ENCODE results near the gene DHX29.
"Not testable (repeated sequence)": the region's sequence is repeated elsewhere in the genome, so short reads cannot be mapped to it uniquely, and the experiment has no call there.

Gene DHX29

GRCh38 chr5:55307383-55308253 lies at the start of gene DHX29, which contains the start of gene MTREX:
TSS of gene DHX29 (minus strand) at chr5:55307694. CDS start at chr5:55307573, 121 bp downstream.
TSS of gene MTREX (plus strand) at chr5:55307989. CDS start at chr5:55308014, 25 bp downstream.
- peak; percentile 89 to 92 for DNase-seq

GRCh38 chr5:55356896-55357295 lies 49.4 kb upstream of the DHX29 start:
- DNase-seq: no peak

GRCh38 chr5:55350754-55351153 lies 43.3 kb upstream of the DHX29 start:
- no peak for DNase-seq

- DNase-seq: no peak
Observed at GRCh38 chr5:55347786-55348185, 40.3 kb upstream of the DHX29 start.

- no peak for DNase-seq
Observed at GRCh38 chr5:55345327-55345726, 37.8 kb upstream of the DHX29 start.

- DNase-seq: peak; percentile 4 to 18
Observed at GRCh38 chr5:55344392-55344992, 37.0 kb upstream of the DHX29 start.

GRCh38 chr5:55343609-55344008 lies 36.1 kb upstream of the DHX29 start:
- no peak for DNase-seq

GRCh38 chr5:55343107-55343506 lies 35.6 kb upstream of the DHX29 start:
- DNase-seq: no peak

- no peak for DNase-seq
Observed at GRCh38 chr5:55338810-55339243, 31.3 kb upstream of the DHX29 start.

GRCh38 chr5:55338092-55338613 lies 30.7 kb upstream of the DHX29 start:
- no peak for DNase-seq

GRCh38 chr5:55333811-55334210 lies 26.3 kb upstream of the DHX29 start:
- no peak for DNase-seq

GRCh38 chr5:55333017-55333416 lies 25.5 kb upstream of the DHX29 start:
- no peak for DNase-seq

GRCh38 chr5:55331321-55331720 lies 23.8 kb upstream of the DHX29 start:
- DNase-seq: no peak

- no peak for DNase-seq
Observed at GRCh38 chr5:55327281-55327680, 19.8 kb upstream of the DHX29 start.

GRCh38 chr5:55325621-55326020 lies 18.1 kb upstream of the DHX29 start:
- DNase-seq: no peak

- peak in 1 of 2 experiments; percentile 10 for DNase-seq
Observed at GRCh38 chr5:55324815-55325418, 17.4 kb upstream of the DHX29 start.

- DNase-seq: no peak
Observed at GRCh38 chr5:55324006-55324405, 16.5 kb upstream of the DHX29 start.

- DNase-seq: no peak
Observed at GRCh38 chr5:55320571-55320970, 13.1 kb upstream of the DHX29 start.

- DNase-seq: no peak
Observed at GRCh38 chr5:55319491-55319890, 12.0 kb upstream of the DHX29 start.

GRCh38 chr5:55318237-55318636 lies 10.7 kb upstream of the DHX29 start:
- DNase-seq: not testable (repeated sequence)

GRCh38 chr5:55316837-55317236 lies 9.3 kb upstream of the DHX29 start:
- DNase-seq: no peak

GRCh38 chr5:55316289-55316688 lies 8.8 kb upstream of the DHX29 start:
- no peak for DNase-seq

- no peak for DNase-seq
Observed at GRCh38 chr5:55313870-55314617, 6.5 kb upstream of the DHX29 start.
